PC-3 (cell line): ENCODE data around the gene ATG14. TPM values are rescaled to one million over a fixed set of nuclear protein-coding genes. Genes with fewer than 3 reads are reported as not detected.
"Not testable (repeated sequence)": the region's sequence is repeated elsewhere in the genome, so short reads cannot be mapped to it uniquely, and the experiment has no call there.

Experiments
- ATAC-seq: fragments of 200-7000 bp; cut with Tn5 transposase; 2 replicates; pipeline ENCODE4 v1.9.1; 2020; ENCODE audit warnings: mild to moderate bottlenecking, moderate library complexity
- BruUV-seq: library from RNA; stranded (reverse); fragments of 400-500 nt; replicated peaks from 2 replicates; lab custom pipeline; 2021; lab: Mats Ljungman, UMichigan
- CTCF ChIA-PET: fragments of 300-600 bp; sonication (Branson Sonifier 250); formaldehyde crosslinking; loops from one replicate; lab custom pipeline; 2022; ENCODE audit warnings: antibody characterized with exemption; lab: Charles Lee
- POLR2A ChIA-PET: fragments of 300-600 bp; sonication (Branson Sonifier 250); formaldehyde crosslinking; loops from one replicate; lab custom pipeline; 2022; ENCODE audit warnings: antibody characterized with exemption; ENCODE audit not compliant: unreplicated experiment; lab: Charles Lee
- DNase-seq: peaks from one replicate; pipeline ENCODE4 v3.0.0-alpha.2; 2015
- H2AFZ ChIP-seq: fragments of 300-600 bp; sonication (generic); 2 replicates; pipeline ENCODE4 v1.6.0; 2016; ENCODE audit warnings: antibody characterized with exemption, low read length
- H3F3A ChIP-seq: fragments of 300-600 bp; sonication (generic); one replicate; pipeline ENCODE4 v1.6.0; 2017; ENCODE audit warnings: antibody characterized with exemption, low read length, control low read depth, mild to moderate bottlenecking; ENCODE audit not compliant: unreplicated experiment
- H3K27ac ChIP-seq: fragments of 300-600 bp; sonication (generic); 2 replicates; pipeline ENCODE4 v1.5.1; 2016; ENCODE audit warnings: mild to moderate bottlenecking, low read length
- H3K27me3 ChIP-seq: fragments of 300-600 bp; sonication (generic); 2 replicates; pipeline ENCODE4 v1.6.1; 2016; ENCODE audit warnings: low read length, mixed read lengths
- H3K36me3 ChIP-seq: fragments of 300-600 bp; sonication (generic); 2 replicates; pipeline ENCODE4 v1.6.1; 2016; ENCODE audit warnings: low read depth, mixed run types, low read length, mixed read lengths
- H3K4me1 ChIP-seq: fragments of 300-600 bp; sonication (generic); 2 replicates; pipeline ENCODE4 v1.5.1; 2016; ENCODE audit warnings: low read length; ENCODE audit not compliant: insufficient read depth
- H3K4me2 ChIP-seq: fragments of 300-600 bp; sonication (generic); 2 replicates; pipeline ENCODE4 v1.6.0; 2016; ENCODE audit warnings: low read length
- H3K4me3 ChIP-seq: fragments of 300-600 bp; sonication (generic); 2 replicates; pipeline ENCODE4 v1.5.1; 2016; ENCODE audit warnings: mild to moderate bottlenecking, low read length, mixed read lengths
- H3K79me2 ChIP-seq: fragments of 300-600 bp; sonication (generic); 2 replicates; pipeline ENCODE4 v1.6.1; 2017; ENCODE audit warnings: low read length, mixed read lengths
- H3K9ac ChIP-seq: fragments of 300-600 bp; sonication (generic); 2 replicates; pipeline ENCODE4 v1.6.0; 2016; ENCODE audit warnings: mild to moderate bottlenecking, low read length
- H3K9me2 ChIP-seq: fragments of 300-600 bp; sonication (generic); replicated peaks from 2 replicates; pipeline ENCODE4 v1.6.1; 2016; ENCODE audit warnings: mixed run types, low read length, mixed read lengths
- H3K9me3 ChIP-seq: fragments of 300-600 bp; sonication (generic); 2 replicates; pipeline ENCODE4 v1.6.1; 2016; ENCODE audit warnings: low read length, mixed read lengths
- H4K20me1 ChIP-seq: fragments of 300-600 bp; sonication (generic); 2 replicates; pipeline ENCODE4 v1.6.1; 2016; ENCODE audit warnings: low read length, mixed read lengths
- EZH2 ChIP-seq: fragments of 300-600 bp; sonication (generic); IDR thresholded peaks from one replicate; pipeline ENCODE4 v1.6.1; 2017; ENCODE audit warnings: antibody characterized with exemption, mild to moderate bottlenecking, low read length; ENCODE audit not compliant: unreplicated experiment
- EZH2phosphoT487 ChIP-seq: fragments of 300-600 bp; sonication (generic); IDR thresholded peaks from 2 replicates; pipeline ENCODE4 v1.6.1; 2018; ENCODE audit warnings: mild to moderate bottlenecking, antibody characterized with exemption, low read length, borderline replicate concordance
- intact Hi-C: fragments of 100-400 bp; cut with micrococcal nuclease; formaldehyde crosslinking; loops from 2 replicates; pipeline ENCODE4 v1.9.0; 2023
- total RNA-seq: library from RNA; depleted of rRNA; stranded (reverse); fragments of >200 nt; gene quantifications from 2 replicates; pipeline ENCODE4 v1.2.3, GENCODE V29; 2014
- TF ChIP-seq, protein P1 (sequence below): fragments of 300-600 bp; sonication (generic); conservative IDR thresholded peaks from 2 replicates; pipeline ENCODE4 v1.5.1; 2017; ENCODE audit warnings: antibody characterized with exemption, low read depth, mild to moderate bottlenecking, low read length

ATG14 gene
- total RNA-seq, 1 experiment from 2014 or later = 20.2 TPM

DNA sequence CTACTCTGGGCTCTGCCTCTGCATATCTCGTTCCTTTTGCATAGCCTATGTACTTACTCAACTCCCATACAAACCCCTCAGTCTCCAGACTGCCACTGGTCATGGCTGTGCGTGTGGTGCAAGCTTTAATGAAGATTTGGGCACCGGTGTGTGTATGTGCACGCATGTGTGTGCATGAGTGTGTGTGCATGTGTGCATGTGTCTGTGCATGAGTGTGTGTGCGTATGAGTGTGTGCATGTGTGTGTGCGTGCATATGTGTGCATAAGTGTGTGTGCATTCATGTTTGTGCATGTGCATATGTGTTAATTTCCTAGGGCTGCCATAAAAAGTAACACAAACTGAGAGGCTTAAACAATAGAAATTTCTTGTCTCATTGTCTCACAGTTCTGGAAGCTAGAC is 45.9 kb upstream of the ATG14 start:
- Histone ChIP-seq H3K27ac (no peak overlapping the region), H3K9me2 (no peaks in the 10 kb centered on the region), H3K4me2 (no peak overlapping the region), H3K9me3 (no peaks in the 10 kb centered on the region), H2AFZ (no peak overlapping the region), H3K79me2 (no peaks in the 10 kb centered on the region), H3K4me1 (peaks cover 50% of the 10 kb centered on the region), H3K4me3 (no peak overlapping the region), H4K20me1 (no peaks in the 10 kb centered on the region), H3F3A (peaks cover 7% of the 10 kb centered on the region), H3K27me3 (no peaks in the 10 kb centered on the region), H3K9ac (no peak overlapping the region), H3K36me3 (no peaks in the 10 kb centered on the region)
- DNase-seq (no peak), ATAC-seq (no peak)
- BruUV-seq = no TSS peak
- TF ChIP-seq EZH2 = no peak
- TF ChIP-seq EZH2phosphoT487 = no peak
- TF ChIP-seq, protein P1, sequence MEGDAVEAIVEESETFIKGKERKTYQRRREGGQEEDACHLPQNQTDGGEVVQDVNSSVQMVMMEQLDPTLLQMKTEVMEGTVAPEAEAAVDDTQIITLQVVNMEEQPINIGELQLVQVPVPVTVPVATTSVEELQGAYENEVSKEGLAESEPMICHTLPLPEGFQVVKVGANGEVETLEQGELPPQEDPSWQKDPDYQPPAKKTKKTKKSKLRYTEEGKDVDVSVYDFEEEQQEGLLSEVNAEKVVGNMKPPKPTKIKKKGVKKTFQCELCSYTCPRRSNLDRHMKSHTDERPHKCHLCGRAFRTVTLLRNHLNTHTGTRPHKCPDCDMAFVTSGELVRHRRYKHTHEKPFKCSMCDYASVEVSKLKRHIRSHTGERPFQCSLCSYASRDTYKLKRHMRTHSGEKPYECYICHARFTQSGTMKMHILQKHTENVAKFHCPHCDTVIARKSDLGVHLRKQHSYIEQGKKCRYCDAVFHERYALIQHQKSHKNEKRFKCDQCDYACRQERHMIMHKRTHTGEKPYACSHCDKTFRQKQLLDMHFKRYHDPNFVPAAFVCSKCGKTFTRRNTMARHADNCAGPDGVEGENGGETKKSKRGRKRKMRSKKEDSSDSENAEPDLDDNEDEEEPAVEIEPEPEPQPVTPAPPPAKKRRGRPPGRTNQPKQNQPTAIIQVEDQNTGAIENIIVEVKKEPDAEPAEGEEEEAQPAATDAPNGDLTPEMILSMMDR = no peak
- intact Hi-C loops = no loop called here
- ChIA-PET POLR2A (no interaction called here), CTCF (no interaction called here)

DNA sequence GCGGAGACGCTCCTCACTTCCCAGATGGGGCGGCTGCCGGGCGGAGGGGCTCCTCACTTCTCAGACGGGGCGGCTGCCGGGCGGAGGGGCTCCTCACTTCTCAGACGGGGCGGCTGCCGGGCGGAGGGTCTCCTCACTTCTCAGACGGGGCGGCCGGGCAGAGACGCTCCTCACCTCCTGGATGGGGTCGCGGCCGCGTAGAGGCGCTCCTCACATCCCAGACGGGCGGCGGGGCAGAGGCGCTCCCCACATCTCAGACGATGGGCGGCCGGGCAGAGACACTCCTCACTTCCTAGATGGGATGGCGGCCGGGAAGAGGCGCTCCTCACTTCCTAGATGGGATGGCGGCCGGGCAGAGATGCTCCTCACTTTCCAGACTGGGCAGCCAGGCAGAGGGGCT is 44.8 kb upstream of the ATG14 start:
- H3K36me3 ChIP-seq, H3K9ac ChIP-seq, ATAC-seq, H3K4me2 ChIP-seq, BruUV-seq, H3F3A ChIP-seq, CTCF ChIA-PET, H3K79me2 ChIP-seq, intact Hi-C loops, H3K4me3 ChIP-seq, POLR2A ChIA-PET, H4K20me1 ChIP-seq, DNase-seq, H3K27me3 ChIP-seq, H3K27ac ChIP-seq, H3K9me2 ChIP-seq, H2AFZ ChIP-seq, H3K9me3 ChIP-seq: not testable (repeated sequence)
- H3K4me1 ChIP-seq = peaks cover 57% of the 10 kb centered on the region

DNA sequence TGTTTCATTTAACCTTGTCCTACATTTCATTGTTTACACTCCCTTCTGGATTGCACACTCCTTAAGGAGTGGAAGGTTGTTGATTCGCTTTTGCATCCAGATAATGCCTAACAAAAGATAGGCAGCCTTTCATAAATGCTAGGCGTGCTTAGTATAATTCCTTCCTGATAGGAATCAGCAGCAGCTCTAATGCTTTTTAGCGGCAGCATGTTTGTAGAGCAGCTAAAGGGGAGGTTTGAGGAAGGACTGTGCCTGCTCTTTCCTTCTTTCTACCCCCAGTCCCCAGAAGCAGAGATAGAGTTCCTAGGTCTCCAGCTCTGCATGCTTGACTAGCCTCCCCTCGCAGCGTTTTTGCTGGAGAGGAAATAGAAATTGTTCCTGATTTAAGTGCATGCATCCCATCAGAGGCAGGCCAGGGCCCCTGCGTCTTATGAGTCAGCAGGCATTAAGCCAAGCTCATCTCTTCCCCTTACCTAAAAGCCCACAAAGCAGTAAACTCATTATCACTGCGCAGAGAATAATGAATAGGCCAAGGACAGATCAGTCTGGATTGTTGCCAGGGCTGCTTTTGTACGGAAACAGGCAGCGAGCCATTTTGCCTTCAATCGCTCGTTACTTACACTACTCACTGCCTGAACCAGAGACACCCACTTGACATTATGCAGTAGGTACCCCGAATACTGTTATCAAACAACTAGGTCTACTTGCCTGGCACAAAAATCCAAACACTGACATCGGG is 42.8 kb upstream of the ATG14 start:
- Histone ChIP-seq H3K36me3 (no peaks in the 10 kb centered on the region), H3K79me2 (no peaks in the 10 kb centered on the region), H3K27ac (peak overlapping the region; percentile 84), H3K9me2 (no peaks in the 10 kb centered on the region), H3K9me3 (no peaks in the 10 kb centered on the region), H3K4me3 (peak overlapping the region; percentile 42; the same call in 1 of the 2 replicates), H3K9ac (peak overlapping the region; percentile 51), H4K20me1 (no peaks in the 10 kb centered on the region), H3K4me1 (peaks cover 67% of the 10 kb centered on the region), H3F3A (peaks cover 7% of the 10 kb centered on the region), H3K27me3 (no peaks in the 10 kb centered on the region), H3K4me2 (peak overlapping the region; percentile 79), H2AFZ (peak overlapping the region; percentile 62)
- DNase-seq (peak; percentile 96), ATAC-seq (peak; percentile 58)
- POLR2A ChIA-PET = interaction anchor here (0.5 kb wide), 1 partner anchor 966 kb away, joined by 3 read pairs; no protein-coding TSS in a partner anchor
- TF ChIP-seq EZH2 (no peak), EZH2phosphoT487 (no peak)
- TF ChIP-seq, protein P1 = no peak
- intact Hi-C loops = no loop called here
- no TSS peak for BruUV-seq
- CTCF ChIA-PET = interaction anchor here (0.9 to 1.6 kb wide), 2 partner anchors 16 to 146 kb away, joined by 4 read pairs; no protein-coding TSS in a partner anchor
